Rectal smooth muscle tissue (tissue), 1 donor: ENCODE data around the gene XCL1.

Experiments
- H3K27ac ChIP-seq: one replicate; pipeline ENCODE4 v1.7.0; 2013; ENCODE audit warnings: low read depth, low read length, inconsistent platforms
- H3K27me3 ChIP-seq: one replicate; pipeline ENCODE4 v1.7.0; 2013; ENCODE audit warnings: low read length; ENCODE audit not compliant: control insufficient read depth, insufficient read depth
- H3K36me3 ChIP-seq: one replicate; pipeline ENCODE4 v1.7.0; 2013; ENCODE audit warnings: low read length; ENCODE audit not compliant: control insufficient read depth, insufficient read depth
- H3K4me1 ChIP-seq: one replicate; pipeline ENCODE4 v1.7.0; 2013; ENCODE audit warnings: low read length; ENCODE audit not compliant: control insufficient read depth, insufficient read depth
- H3K4me3 ChIP-seq: one replicate; pipeline ENCODE4 v1.7.0; 2013; ENCODE audit warnings: low read length
- H3K9ac ChIP-seq: one replicate; pipeline ENCODE4 v1.7.0; 2013; ENCODE audit warnings: low read length

Gene XCL1

GRCh38 chr1:168553680-168554553 lies 22.5 kb upstream of the XCL1 start:
- H3K36me3 ChIP-seq: no peaks in the 10 kb centered on the region
- H3K27ac ChIP-seq: no peak overlapping the region
- H3K4me3 ChIP-seq: no peak overlapping the region
- no peak overlapping the region for H3K9ac ChIP-seq
- H3K4me1 ChIP-seq: no peaks in the 10 kb centered on the region
- no peaks in the 10 kb centered on the region for H3K27me3 ChIP-seq

- H3K36me3 ChIP-seq: no peaks in the 10 kb centered on the region
Observed at GRCh38 chr1:168554603-168555483, 21.6 kb upstream of the XCL1 start.

DNA sequence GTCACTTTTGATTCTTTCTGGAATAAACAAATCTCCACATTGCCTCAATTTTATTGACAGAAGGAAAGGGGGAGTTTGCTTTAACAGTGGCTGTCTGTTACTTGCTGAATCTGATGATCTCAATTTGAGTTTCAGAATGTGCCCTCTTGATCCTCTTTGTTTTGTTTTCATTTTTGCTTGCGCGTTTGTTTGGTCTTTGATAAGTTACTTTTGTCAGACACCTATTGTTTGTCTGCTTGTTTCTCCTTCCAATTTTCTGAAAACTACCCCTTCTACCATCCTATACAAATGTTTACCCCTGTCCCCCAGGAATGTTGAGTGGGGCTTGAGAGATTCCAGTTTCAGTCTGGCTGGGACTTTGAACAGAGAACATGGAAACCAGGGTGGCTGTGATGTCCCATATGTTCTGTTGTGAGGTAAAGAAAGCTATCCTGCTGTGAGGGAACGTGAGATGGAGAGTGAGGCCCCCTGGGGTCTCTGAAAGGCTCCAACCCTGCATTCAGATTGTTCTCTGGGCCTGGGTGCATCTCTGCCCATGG lies 20.8 kb upstream of the XCL1 start:
- Histone ChIP-seq H3K9ac (no peak overlapping the region), H3K27me3 (no peaks in the 10 kb centered on the region), H3K36me3 (no peaks in the 10 kb centered on the region), H3K27ac (no peak overlapping the region), H3K4me3 (no peak overlapping the region), H3K4me1 (no peaks in the 10 kb centered on the region)

More at GRCh38 chr1:168554603-168555483, 21.6 kb upstream of the XCL1 start:
- no peaks in the 10 kb centered on the region for H3K4me1 ChIP-seq
- no peak overlapping the region for H3K9ac ChIP-seq
- no peak overlapping the region for H3K4me3 ChIP-seq
- H3K27ac ChIP-seq: no peak overlapping the region
- no peaks in the 10 kb centered on the region for H3K27me3 ChIP-seq

- Histone ChIP-seq H3K4me3 (no peak overlapping the region), H3K27ac (no peak overlapping the region), H3K27me3 (no peaks in the 10 kb centered on the region), H3K36me3 (no peaks in the 10 kb centered on the region), H3K9ac (no peak overlapping the region), H3K4me1 (no peaks in the 10 kb centered on the region)
Observed at GRCh38 chr1:168556647-168557046, 19.8 kb upstream of the XCL1 start.

DNA sequence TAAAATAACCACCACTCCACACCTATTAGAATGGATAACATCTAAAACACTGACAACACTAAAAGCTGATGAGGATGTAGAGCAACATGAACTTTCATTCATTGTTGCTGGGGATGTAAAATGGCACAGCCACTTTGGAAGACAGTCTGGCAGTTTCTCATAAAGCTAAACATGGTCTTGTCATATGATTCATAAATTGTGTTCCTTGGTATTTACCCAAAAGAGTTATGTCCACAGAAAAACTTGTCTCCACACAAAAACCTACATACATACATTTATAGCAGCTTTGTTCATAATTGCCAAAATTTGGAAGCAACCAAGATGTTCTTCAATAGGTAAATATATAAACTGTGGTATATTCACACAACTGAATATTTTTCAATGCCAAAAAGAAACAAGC lies 16.0 kb upstream of the XCL1 start:
- Histone ChIP-seq H3K4me3 (no peak overlapping the region), H3K27me3 (no peaks in the 10 kb centered on the region), H3K36me3 (no peaks in the 10 kb centered on the region), H3K27ac (no peak overlapping the region), H3K4me1 (no peaks in the 10 kb centered on the region), H3K9ac (no peak overlapping the region)

- H3K36me3 ChIP-seq: no peaks in the 10 kb centered on the region
- no peak overlapping the region for H3K4me3 ChIP-seq
- H3K27me3 ChIP-seq: no peaks in the 10 kb centered on the region
- no peak overlapping the region for H3K9ac ChIP-seq
- no peak overlapping the region for H3K27ac ChIP-seq
- no peaks in the 10 kb centered on the region for H3K4me1 ChIP-seq
Observed at GRCh38 chr1:168561989-168562388, 14.4 kb upstream of the XCL1 start.

DNA sequence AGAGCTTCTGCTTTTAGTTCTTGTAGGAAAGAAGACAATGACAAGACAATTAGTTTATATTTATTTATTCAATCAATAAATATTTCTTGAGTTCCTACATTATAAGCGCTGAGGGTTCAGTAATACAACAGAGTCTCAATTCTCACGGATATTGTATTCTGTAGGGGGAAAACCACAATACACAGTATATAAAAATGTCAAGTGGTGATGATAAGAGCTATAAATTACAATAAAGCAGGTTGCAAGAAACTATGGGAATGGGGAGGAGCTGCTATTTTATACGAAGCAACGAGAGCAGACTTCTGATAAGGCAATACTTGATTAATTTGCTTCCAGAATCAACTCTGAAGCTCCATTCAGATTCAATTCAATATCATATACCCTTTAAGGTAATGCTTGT lies 10.6 kb upstream of the XCL1 start:
- no peaks in the 10 kb centered on the region for H3K27me3 ChIP-seq
- no peaks in the 10 kb centered on the region for H3K4me1 ChIP-seq
- H3K4me3 ChIP-seq: no peak overlapping the region
- H3K9ac ChIP-seq: no peak overlapping the region
- H3K36me3 ChIP-seq: no peaks in the 10 kb centered on the region
- no peak overlapping the region for H3K27ac ChIP-seq

- Histone ChIP-seq H3K27me3 (no peaks in the 10 kb centered on the region), H3K4me3 (no peak overlapping the region), H3K36me3 (no peaks in the 10 kb centered on the region), H3K9ac (no peak overlapping the region), H3K27ac (no peak overlapping the region), H3K4me1 (no peaks in the 10 kb centered on the region)
Observed at GRCh38 chr1:168567007-168567406, 9.4 kb upstream of the XCL1 start.

DNA sequence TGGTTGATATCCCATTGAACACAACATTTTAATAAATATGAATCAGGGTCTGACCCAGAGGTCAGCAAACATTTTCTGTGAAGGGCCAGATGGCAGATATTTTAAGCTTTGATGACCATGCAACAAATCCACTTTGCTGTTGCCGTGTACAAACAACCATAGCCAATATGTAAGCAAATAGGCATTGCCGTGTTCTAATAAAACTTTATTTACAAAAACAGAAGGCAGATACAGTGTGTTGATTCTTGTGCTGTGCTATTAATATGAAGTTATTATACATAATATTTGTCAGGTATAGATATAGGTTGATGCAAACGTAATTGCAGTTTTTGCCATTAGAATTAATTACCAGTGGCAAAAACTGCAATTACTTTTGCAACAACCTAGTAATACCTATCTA lies 8.8 kb upstream of the XCL1 start:
- Histone ChIP-seq H3K4me1 (no peaks in the 10 kb centered on the region), H3K27me3 (no peaks in the 10 kb centered on the region)

DNA sequence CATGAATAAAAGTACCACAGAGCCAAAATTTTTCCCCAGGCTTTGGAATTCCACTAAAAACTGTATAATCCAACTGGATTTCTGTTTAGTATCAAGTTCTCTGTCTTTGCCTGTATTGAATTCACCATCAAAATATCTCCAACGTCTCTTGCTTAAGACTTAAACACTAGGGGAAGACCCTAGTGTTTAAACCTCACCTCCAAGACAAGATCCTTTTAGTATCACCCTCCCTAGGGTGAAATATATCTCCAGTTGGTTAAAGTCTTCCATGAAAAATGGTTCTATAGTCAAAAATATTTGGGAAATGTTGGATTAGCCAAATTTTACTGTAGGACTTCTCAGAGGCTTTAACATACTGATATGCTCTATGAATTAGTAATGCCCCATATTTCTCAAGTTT lies 8.1 kb upstream of the XCL1 start:
- H3K4me1 ChIP-seq: no peaks in the 10 kb centered on the region
- no peaks in the 10 kb centered on the region for H3K27me3 ChIP-seq
- no peak overlapping the region for H3K27ac ChIP-seq
- no peak overlapping the region for H3K4me3 ChIP-seq
- no peak overlapping the region for H3K9ac ChIP-seq
- no peaks in the 10 kb centered on the region for H3K36me3 ChIP-seq

More for the DNA sequence above, 8.8 kb upstream of the XCL1 start:
- H3K4me3 ChIP-seq: no peak overlapping the region
- H3K36me3 ChIP-seq: no peaks in the 10 kb centered on the region
- no peak overlapping the region for H3K9ac ChIP-seq
- H3K27ac ChIP-seq: no peak overlapping the region

GRCh38 chr1:168570652-168571051 lies 5.8 kb upstream of the XCL1 start:
- H3K27me3 ChIP-seq: no peaks in the 10 kb centered on the region
- no peak overlapping the region for H3K4me3 ChIP-seq
- no peak overlapping the region for H3K27ac ChIP-seq
- no peak overlapping the region for H3K9ac ChIP-seq
- H3K36me3 ChIP-seq: no peaks in the 10 kb centered on the region
- no peaks in the 10 kb centered on the region for H3K4me1 ChIP-seq

DNA sequence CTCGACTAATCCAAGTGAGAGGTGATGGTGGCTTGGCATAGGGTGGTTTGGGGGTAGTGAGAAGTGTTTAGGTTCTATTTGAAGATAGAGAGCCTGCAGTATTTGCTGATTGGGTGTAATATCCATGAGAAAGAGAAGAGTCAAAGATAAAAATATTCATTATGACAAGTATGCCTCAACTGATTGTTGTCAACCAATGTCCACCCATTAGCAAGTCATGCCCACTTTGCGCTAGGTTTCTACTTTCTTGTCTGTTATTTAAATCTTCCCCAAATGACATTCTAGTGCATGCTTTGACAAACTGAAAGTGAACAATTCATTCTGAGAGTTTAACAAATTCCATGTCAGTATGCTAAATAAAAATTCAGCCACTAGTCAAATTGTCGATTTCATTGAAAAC lies 3.8 kb upstream of the XCL1 start:
- Histone ChIP-seq H3K27me3 (no peaks in the 10 kb centered on the region), H3K27ac (no peak overlapping the region), H3K4me3 (no peak overlapping the region), H3K36me3 (no peaks in the 10 kb centered on the region), H3K9ac (no peak overlapping the region), H3K4me1 (no peaks in the 10 kb centered on the region)
